GM19452 (cell line): Measurements from ENCODE around the gene TP53BP1.

Experiments
- ATAC-seq: cut with Tn5 transposase; IDR thresholded peaks from one replicate; pipeline ENCODE4 v1.9.1; 2021; ENCODE audit not compliant: unreplicated experiment

TP53BP1 gene

GRCh38 chr15:43493703-43494472, 932 bp upstream of the TP53BP1 start:
- no peak for ATAC-seq

DNA sequence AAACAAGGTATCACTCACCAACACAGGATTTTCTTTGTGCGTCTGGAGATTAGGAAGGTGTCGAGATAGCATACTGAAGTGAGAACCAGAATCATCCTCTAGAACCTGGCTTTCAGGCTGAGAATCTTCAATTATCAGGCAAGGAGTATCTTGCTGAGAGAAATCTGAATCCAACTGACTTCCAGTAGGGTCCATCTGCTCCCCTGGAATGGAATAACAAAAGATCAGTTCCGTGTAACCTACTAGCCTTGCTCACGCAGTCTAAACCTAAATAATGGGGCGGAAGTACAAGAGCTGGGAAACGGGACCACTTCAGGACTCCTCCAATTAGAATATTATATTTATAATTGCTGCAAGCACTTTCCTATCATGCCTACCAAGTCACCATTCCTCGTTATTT, 690 bp downstream of the TP53BP1 start:
- ATAC-seq = no peak

- ATAC-seq = no peak
Observed at GRCh38 chr15:43489191-43489590, 3.8 kb downstream of the TP53BP1 start.

GRCh38 chr15:43488790-43489189, 4.2 kb downstream of the TP53BP1 start:
- ATAC-seq = no peak

- ATAC-seq = no peak
Observed at GRCh38 chr15:43487271-43487895, 5.6 kb downstream of the TP53BP1 start.

GRCh38 chr15:43484455-43484854, 8.5 kb downstream of the TP53BP1 start:
- no peak for ATAC-seq

- no peak for ATAC-seq
Observed at GRCh38 chr15:43483297-43484128, 9.4 kb downstream of the TP53BP1 start.

DNA sequence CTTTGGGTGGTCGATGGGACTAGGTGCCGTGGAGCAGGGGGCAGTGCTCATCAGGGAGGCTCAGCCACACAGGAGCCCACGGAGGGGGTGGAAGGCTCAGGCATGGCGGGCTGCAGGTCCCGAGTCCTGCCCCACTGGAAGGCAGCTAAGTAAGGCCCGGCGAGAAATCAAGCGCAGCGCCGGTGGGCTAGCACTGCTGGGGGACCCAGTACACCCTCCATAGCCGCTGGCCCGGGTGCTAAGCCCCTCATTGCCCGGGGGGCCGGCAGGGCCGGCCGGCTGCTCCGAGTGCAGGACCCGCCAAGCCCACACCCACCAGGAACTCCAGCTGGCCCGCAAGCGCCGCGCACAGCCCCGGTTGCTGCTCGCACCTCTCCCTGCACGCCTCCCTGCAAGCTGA, 19.1 kb downstream of the TP53BP1 start:
- no peak for ATAC-seq

- no peak for ATAC-seq
Observed at GRCh38 chr15:43471975-43472374, 21.0 kb downstream of the TP53BP1 start.

- ATAC-seq = no peak
Observed at GRCh38 chr15:43469867-43470266, 23.1 kb downstream of the TP53BP1 start.

DNA sequence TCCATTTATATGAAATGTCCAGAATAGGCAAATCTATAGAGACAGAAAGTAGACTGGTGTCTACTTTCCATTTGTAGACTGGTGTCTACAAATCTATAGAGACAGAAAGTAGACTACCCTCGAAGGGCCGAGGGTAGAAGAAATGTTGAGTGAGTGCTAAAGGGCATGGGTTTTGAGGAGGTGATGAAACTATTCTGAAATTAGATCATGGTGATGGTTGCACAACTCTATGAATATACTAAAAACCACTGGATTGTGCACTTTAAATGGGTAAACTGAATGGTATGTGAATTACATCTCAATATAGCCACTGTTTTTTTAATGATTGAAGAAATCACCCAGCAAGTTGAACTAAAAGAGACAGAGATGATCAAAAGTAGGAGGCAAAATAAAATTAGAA, 27.9 kb downstream of the TP53BP1 start:
- ATAC-seq = no peak

DNA sequence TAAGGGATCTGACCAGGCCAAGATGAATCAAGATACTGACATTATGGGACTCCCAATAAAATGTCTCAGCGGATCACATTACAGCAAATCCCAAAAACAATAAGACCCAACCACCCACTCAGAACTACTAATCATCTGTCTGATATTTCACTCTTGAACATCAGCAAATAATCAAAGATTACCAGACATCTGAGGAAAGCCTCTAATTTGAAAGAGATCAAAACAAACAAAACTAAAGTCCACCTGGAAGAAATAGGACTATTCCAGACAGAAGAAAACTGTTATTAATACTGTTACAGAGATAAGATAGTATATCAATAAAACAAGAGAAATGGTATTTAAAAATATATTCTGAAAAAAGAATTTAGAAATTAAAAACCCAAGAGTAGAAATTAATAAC, 29.0 kb downstream of the TP53BP1 start:
- ATAC-seq = no peak

DNA sequence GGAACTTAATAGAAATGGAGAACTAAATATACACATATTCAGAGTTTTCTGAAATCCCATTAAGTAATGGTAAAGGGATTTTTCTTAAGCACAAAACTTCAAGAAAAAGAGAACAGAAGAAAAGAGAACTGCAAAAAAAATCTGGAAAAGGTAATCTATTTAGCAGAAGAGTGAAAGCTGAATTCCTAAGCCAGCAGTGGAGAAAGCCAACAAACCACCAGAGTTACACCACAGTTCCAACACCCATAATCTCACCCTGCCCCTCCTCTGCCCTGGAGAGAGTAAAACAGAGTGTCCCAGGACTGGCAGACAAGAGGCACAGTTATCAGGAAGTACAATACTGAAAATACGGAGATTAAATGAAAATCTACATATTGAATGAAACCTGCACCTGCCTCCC, 29.4 kb downstream of the TP53BP1 start:
- no peak for ATAC-seq

GRCh38 chr15:43449981-43450380, 43.0 kb downstream of the TP53BP1 start:
- no peak for ATAC-seq

DNA sequence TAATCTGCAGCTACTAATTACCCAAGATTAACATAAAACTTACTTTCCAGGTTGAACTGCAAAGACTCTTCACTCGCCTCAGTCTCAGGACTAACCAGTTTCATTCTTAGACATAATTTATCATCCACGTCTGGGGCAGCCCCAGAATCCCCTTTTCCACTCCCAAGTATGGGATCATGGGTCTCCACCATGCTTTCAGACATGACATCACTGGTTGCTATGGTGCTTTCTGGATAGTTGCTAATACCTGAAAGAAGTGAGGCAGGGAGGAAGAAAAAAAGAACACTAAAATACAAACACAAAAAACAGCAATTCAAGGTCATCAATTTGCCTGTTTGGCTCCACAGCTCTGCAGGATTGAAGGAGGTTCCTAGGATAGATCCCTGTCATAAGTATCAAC, 46.6 kb downstream of the TP53BP1 start:
- ATAC-seq = no peak

DNA sequence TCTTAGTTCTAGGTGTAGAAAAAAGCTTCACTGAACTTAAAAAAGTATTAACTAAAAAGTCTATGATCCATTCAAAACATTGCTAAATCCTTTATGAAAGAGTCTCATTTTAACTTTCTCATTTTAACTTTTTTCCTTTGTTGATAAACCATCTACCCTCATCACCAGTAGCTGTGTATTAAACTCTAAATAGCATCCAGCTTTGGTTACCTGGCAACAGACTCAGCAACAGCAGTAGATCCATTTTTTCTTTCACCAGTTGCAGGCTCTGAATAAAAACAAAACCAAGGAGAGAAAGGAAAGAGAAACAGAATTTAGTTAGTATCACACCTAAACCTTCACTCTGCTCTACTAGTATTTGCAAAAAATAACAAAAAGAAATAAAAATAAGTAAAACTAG, 51.6 kb downstream of the TP53BP1 start:
- no peak for ATAC-seq

DNA sequence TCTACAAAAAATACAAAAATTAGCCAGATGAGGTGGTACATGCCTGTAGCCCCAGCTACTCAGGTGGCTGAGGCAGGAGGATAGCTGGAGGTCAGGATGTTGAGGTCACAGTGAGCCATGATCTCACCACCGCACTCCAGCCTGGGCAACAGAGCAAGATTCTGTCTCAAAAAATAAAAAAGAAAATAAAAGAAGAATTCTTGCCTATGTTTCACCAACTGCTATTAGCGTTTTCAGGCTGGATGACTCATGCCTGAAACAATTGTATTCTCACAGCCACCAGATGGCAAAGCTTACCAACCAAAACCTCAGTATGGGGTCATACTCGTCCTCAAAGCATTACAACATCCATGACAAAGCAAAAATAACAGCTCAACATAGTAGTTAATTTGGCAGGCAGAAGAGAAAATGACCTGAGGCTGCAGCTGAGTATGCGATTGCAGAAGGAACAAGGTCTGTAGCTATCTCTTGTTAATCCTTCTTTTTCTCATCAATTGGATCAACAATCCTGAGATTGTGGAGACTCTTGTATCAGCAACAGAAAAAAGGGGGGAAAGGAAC, 52.2 kb downstream of the TP53BP1 start:
- ATAC-seq = peak; percentile 55

DNA sequence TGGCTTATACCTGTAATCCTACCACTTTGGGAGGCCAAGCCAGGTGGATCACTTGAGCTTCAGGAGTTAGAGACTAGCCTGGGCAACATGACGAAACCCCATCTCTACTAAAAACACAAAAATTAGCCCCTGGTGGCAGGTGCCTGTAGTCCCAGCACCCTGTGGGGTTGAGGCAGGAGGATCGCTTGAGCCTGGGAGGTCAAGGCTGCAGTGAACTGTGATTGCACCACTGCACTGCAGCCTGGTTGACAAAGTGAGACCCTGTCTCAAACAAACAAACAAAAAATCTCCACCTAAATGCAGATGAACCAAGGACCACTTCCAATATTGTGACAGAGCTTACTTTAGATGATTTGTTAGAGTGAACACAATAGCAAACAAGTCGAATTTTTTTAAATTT, 53.7 kb downstream of the TP53BP1 start:
- ATAC-seq = no peak

- no peak for ATAC-seq
Observed at GRCh38 chr15:43436395-43436794, 56.6 kb downstream of the TP53BP1 start.

DNA sequence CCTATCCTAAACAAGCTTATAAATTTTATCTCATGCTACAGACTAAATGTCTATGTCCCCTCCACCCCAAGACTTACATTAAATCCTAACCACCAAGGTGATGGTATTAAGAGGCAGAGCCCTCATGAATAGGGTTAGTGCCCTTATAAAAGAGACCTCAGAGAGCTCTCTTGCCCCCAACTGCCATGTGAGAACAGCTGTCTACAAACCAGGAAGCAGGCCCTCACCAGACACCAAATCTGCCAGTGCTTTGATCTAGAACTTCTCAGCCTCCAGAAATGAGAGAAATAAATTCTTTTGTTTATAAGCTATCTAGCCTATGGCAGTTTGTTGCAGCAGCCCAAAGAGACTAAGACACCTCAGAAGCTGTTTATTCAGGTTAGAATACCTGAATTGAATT, 58.5 kb downstream of the TP53BP1 start:
- no peak for ATAC-seq

DNA sequence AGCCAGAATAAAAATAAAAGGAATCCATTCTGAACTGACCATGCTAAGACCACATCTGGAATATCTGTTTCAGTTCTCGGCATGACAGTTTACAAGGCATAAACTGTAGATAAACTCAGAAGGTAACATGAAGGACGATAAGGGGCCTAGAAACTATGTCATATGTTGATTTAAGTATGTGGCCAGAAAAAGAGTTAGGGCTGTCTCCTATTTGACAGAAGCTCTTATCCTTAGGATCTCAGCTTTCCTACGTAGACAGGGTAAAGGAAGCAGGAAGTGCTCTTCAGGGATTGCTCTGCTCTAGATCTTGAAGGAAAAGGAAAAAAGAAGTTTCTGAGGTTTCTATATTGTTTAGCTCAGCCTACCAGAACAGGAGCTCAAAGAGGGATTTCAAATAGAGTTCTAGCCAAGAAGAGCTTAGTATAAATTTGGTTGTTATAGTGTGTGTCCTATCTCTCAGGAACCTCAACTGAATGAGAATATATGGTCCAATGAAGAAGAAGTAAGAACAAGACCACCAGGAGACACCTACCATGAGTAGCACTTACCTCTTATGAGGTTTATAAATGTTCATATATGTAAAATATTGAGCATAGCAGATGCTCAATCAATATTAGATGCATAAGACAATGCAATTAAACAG, 59.2 kb downstream of the TP53BP1 start:
- ATAC-seq = no peak
